HG03378 (cell line): ENCODE measurements around the gene ATN1.
A peak's percentile ranks its signal among the peaks of the same experiment; 100 is the strongest.

Experiments
- ATAC-seq: cut with Tn5 transposase; IDR thresholded peaks from one replicate; pipeline ENCODE4 v1.9.1; 2021; ENCODE audit warnings: mild to moderate bottlenecking, moderate library complexity; ENCODE audit not compliant: unreplicated experiment

Gene ATN1

DNA sequence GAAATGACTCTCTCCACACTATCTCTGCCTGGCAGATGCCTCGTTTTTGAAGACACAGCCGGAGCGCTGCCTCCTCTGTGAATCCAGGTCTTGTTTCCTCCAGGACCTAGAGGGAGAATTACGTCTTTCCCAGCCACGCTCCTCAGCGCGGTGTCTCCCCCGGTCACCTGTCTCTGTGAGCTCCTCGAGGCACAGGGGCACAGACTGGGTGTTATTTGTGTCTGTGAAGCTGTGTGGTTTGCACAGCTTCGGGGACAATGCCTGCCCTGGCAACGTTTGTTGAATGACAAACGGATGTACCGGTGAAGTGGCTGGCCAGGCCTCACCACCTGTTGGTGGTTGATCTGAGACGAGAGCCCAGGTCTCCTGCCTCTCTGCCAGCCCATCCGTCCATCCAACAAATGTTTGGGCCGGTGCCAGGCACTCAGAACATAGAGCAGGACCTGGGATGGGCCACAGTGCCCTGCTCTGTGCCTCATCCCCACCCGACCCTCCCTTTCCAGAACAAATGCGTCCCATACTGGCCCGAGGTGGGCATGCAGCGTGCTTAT, 29.5 kb downstream of the ATN1 start:
- ATAC-seq = no peak

GRCh38 chr12:6957741-6958608, 30.2 kb downstream of the ATN1 start:
- no peak for ATAC-seq

- no peak for ATAC-seq
Measured at GRCh38 chr12:6958609-6959057, 30.9 kb downstream of the ATN1 start.

DNA sequence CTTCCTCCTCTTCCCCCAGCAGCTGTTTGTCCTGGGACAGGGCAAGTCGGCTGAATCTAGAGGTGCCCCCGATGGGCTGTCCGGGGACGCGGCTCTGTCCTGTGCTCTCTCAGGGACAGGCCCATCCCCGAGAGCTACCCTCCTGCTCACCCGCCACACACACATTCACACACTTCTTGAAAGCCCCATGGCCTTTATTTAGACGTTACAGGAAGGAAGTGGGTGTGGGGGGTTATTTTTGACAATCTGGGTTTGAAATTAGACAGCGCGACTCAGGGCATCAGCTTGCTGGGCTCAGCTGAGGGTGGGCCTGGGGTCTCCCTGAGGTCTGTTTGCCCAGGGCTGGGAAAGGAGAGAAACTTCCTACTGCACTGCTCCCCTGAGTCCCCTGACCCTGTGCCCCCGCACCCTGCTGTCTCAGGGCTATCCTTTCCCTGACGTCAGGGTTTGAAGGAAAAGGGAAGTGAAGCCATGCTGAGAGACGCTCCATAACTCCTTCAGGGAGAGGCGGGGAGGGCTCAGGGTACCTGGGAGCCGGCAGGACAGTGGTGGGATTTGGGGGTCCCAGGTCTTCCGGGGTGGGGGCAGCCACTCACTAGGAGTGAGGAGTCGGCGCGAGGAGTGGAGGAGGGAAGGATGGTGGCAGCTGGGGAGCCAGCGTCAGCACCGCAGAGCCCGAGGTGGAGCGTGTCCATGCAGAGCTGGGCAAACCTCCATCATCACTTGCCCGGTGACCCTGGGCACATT, 31.5 kb downstream of the ATN1 start:
- peak; percentile 43 for ATAC-seq

- no peak for ATAC-seq
Measured at GRCh38 chr12:6959805-6960592, 32.2 kb downstream of the ATN1 start.

- no peak for ATAC-seq
Measured at GRCh38 chr12:6960593-6961277, 33.0 kb downstream of the ATN1 start.

- no peak for ATAC-seq
Measured at GRCh38 chr12:6961278-6961694, 33.5 kb downstream of the ATN1 start.

GRCh38 chr12:6961695-6962284, 34.0 kb downstream of the ATN1 start:
- no peak for ATAC-seq

DNA sequence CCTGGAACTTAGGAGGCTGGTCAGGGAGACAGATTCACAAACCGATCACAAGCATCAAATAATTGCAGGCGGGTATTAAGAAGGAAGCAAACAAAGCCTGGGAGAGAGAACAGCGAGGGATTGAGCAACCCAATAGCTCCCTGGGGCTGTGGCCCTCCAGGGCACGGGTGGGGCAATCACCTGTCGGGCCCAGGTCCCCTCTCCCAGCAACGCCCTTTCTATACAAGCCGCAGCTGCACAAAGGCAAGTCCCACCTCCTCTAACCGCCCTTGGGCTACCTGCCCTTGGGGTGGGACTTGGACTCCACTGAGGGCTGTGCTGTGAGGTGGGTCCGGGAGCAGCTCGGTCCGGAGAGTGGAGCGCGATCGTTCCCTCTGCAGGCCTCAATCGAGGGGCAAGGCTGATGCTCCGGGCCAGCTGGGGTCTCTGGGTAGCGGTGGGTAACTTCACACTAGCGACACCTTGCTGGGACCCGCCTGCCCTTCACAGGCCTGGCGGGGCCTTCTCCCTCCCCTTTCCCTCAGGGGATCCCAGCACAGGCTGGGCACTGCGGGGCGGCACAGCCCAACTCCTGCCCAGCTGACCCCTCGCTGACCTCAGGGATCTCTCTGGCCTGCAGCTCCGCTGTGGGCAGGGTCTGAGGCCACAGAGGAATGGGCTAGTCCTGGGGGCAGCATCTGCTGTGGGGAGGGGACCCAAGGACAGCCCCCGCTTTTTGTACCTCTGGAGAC, 34.7 kb downstream of the ATN1 start:
- no peak for ATAC-seq

DNA sequence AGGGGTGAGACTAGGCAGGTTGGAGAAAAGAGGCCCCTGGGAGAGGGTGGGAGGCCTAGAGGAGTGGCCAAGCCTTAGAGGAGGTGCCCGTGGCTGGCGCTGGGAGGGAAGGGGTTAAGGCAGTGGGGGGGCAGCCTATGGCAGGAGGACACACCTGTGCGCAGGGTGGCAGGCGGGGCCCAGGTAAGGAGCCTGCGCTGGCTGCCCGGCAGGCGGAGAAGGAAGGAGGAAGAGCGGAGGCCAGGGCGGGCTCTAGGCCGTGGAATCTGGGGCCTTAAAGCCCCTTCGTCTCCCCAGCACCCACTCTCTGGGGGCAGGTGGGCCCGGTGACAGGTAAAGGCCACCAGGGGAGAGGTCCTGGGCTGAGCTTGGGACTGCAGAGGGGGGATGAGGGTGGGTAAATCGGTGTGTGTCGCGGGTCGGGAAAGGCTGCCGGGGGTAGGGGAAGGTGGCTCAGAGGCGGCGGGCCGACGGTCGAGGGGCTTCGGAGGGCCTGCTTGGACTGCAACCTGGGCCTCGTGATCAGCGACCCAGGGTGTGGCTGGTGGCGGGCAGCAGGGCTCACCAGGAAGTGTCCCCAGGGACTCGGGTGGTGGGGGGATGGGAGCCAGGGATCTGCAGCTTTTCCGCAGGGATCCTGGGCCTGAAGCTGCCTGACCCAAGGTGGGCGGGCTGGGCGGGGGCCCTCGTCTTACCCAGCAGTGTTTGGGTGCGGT, 35.4 kb downstream of the ATN1 start:
- ATAC-seq = no peak

DNA sequence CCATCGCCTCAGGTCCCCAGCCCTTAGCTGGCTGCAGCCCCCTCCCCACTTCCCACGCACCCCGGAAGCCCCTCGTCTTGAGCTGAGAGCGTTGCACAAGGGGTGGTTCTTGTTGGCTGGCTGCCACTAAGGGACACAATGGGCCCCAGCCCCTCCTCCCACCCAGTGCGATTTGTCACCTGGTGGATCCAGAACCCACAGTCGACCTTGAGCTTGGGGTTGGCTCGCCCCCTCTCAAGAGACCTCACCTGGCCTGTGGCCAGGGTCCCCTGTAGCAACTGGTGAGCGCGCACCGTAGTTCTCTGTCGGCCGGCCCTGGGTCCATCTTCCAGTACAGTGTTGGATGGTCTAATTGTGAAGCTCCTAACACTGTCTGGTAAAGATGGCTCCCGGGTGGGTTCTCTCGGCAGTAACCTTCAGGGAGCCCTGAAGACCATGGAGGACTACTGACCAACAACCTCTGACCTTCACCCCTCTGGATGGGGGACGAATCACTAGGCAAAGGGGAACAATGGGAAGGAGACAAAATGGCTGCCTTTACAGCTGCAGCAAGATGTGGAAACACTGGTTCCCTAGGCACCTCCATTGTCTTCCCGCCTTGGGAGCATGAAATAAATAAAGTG, 36.1 kb downstream of the ATN1 start:
- ATAC-seq = no peak

GRCh38 chr12:6964605-6965025, 36.9 kb downstream of the ATN1 start:
- ATAC-seq = no peak

- peak; percentile 34 for ATAC-seq
Measured at GRCh38 chr12:6965026-6965661, 37.4 kb downstream of the ATN1 start.

DNA sequence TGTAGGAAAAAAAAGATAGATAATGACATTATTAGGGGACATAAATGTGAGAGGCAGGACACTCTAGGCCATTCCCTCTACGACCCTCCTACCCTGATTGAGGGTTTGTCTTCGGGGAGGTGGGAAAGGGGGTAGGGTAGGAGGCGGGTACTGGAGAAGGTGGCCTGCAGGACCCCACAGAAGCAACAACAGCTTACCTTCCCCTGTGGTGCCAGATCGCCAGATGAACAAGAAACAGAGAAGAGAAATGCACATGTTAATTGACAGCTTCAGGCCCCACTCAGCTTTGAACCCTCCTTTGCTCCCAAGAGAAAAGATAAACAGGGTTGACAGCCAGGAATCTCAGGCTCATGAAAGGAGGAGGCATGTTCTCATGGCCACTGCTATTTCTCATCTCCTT, 38.0 kb downstream of the ATN1 start:
- ATAC-seq = no peak

- no peak for ATAC-seq
Measured at GRCh38 chr12:6966351-6966750, 38.6 kb downstream of the ATN1 start.

GRCh38 chr12:6967651-6968100, 39.9 kb downstream of the ATN1 start:
- no peak for ATAC-seq

GRCh38 chr12:6968426-6968825, 40.7 kb downstream of the ATN1 start:
- ATAC-seq = no peak

DNA sequence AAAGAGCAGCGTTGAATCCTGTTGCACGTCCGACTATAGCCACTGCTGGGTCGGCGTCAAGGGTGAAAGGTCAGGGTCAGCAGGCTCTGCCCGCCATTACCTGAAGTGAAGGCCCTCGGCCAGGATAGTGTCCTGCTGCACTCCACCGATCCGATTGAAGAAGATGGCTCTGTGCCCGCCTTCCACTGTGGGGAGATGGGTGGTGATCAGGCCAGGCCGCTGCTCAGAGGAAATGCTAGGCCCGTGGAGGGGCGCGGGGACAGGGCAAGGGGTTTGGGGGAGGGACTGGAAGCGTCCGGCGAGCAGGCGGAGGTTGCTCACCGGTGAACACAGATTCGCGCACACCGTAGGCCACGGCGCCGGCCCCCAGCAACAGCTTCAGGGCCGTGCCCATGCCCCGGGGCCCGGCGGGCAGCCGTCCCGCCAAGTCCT, 42.4 kb downstream of the ATN1 start:
- no peak for ATAC-seq
